GM19452 (cell line): ENCODE data around the gene NFATC1.

Experiments used
- ATAC-seq: cut with Tn5 transposase; IDR thresholded peaks from one replicate; pipeline ENCODE4 v1.9.1; 2021; ENCODE audit not compliant: unreplicated experiment

The NFATC1 gene

DNA sequence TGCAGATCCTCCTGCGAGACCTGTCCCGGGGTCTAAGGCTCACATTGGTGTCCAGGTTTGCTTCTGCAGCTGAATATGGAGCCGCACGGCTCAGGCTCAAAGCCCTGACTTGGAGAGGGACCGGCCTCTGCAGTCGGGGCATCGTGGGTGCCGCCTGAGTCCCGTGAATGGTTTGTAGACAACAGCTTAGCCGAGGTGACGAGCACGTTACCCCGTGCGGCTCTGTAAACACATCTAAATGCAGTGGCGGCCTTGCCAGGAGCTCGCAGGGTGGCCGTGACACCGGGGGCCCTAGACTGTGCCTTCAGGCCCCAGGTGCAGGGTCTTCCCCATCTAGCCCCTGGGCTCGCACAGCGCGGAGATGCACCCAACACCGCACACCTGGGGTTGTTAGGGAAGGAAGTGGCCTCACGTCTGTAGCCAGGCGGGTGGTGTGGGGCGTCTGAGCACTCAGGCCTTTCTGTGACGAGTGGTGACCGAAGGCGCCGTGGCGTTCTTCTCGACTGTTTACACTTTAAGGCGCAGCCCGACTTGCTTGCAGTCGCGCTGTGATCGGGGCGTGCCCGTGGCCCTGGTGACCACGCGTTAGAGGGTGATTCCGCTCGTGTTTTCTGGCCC, 91.6 kb downstream of the NFATC1 start:
- no peak for ATAC-seq

DNA sequence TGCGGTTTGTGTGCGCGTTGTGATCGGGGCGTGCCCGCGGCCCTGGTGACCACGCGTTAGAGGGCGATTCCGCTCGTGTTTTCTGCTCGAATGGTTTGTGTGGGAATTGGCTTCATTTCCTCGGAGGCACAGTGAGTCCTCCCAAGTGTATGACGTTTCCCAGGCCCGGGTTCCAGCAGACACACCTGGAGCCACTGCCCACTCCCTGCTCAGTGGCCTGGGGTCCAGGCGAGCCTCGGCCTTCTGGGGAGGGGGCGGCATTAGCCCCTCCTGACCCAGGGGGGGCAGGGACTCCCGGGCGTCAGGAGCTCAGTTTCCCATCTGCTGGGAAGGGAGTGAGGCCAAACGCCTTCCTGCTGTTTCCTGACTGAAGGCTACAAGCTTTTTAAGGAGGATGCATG, 92.1 kb downstream of the NFATC1 start:
- no peak for ATAC-seq

DNA sequence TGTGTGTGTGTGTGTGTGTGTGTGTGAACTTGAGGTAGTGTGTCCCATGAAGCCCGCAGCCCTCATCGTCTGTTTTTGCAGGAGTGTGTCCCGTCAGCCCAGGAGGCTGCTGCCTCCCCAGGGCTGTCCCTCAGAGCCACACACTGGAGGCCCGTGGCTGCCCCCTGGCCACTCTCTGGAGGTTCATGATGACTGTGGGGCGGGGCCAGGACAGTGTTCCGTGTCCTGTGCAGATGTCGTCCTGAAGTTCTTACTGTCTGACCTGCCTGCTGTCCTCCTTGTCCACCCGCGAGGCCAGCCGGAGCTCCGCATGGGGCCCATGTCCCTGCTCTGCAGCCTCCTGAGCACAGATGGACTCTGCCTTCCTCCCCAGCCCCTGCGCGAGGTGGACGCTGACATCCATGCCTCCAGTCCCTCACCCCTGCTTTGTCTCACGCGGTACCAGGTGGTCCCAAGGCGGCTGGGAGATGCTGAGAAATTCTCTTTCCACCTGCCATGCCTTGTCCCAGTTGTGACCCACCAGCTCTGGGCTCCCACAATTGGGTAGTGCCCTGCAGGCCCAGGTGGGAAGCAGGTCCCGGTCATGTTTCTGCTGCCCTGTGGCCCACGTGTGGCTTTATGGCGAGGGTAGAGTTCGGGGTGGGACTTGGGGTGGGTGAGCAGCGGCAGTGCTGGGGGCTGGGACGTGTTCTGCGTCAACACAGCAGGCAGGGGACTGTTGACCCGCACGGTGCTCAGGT, 92.8 kb downstream of the NFATC1 start:
- no peak for ATAC-seq

DNA sequence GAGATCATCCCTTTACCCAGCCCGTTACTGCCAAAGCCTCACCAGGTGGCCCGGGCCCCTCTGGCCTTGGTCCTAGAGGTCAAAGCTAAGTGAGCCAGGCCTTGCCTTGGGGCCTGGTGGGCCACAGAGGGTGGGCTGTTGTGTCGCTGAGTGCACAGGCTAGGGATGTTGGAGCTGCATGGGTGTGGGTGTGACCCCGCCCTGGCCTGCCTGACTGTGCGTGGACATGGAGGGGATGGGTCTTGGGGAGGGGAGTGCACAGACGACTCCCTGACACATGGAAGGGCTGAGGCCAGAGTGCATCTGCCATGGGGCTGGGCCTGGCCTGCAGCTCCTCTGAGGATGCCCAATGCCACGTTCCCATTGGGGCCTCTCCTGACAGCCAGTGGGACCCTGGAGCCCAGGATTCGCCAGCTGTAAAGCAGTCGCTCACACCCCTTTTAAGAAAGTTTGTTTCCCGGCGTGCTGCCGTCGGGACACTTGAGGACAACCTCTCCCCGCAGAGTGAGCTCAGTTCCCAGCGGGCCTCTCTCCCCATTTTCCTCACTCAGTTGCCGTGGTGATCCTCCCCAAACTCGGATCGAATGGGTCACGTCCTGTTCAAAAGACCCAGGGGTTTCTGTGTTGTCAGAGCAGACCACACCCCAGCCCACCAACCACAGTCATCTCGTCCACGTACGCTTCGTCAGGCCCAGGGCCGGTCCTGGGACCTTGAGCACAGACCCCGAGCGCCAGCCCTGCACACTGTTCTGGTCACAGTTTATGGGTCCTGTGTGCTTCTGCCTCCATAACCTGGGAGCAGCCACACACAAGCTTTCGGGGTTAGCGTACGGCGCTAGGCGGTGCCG, 93.5 kb downstream of the NFATC1 start:
- no peak for ATAC-seq

DNA sequence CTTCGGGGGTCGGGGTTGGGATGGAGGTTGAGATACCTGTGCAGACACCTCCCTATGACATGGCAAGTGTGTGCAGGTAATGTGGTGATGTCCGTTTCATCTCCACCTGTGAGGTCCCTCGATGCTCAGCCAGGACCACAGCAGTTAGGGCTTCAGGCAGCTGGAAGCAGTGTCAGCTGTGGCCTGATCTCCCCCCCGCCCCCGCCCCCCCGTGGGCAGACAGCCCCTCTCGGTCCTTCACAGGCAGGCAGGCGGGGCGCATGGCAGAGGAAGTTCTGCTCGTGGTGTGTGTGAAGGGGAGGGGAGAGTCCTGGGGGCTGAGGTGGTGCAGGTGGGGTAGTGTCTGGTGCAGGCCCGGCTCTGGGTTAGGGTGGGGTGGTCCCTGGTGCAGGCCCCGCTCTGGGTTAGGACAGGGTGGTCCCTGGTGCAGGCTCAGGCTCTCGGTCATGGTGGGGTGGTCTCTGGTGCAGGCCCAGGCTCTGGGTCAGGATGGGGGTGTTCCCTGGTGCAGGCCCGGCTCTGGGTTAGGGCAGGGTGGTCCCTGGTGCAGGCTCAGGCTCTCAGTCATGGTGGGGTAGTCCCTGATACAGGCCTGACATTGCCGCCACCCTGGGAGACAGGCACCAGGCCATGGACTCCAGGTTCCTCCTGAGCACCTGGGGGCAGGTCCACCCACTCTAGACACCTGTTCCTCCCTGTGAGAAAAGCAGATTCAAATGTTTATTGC, 94.3 kb downstream of the NFATC1 start:
- no peak for ATAC-seq

DNA sequence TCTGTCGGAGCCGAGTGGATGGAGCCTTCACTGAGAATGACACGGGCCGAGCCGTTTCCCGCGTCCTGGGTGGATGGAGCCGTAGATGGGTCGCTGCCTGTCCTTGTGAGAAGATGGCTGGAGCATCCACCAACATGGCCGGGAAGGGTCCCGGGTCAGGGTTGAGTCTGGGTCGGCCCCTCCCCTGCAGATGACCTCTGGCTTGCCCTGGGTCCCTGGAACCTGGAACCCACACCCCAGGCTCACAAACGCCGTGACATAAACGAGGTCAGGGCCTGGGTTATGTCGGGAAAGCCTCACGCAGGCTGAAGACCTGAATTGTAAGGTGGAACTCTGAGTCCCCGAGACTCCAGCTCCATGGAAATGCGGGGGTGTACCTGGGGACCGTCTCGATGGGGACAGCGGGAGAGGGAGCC, 94.9 kb downstream of the NFATC1 start:
- ATAC-seq = no peak

DNA sequence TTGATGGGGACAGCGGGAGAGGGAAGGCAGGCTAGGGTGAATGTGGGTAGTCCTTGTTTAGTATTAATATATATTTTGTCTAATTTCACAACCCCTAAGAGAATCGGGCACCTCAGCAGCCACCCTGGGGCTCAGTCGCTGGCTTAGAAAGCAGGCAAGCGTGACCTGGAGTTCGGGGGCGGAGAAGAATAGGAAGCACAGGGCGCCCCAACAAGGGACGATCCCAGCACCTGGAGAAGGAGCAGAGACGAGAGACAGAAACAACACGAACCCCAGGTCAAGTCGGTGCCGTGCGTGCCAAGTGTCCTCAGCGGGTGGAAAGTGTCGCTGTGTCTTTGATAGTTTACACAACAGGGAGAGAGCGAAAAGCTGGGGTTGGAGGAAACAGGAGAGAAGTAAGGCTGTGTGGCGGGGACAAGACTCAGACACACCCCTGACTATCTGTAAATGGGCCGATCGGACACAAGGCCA, 95.4 kb downstream of the NFATC1 start:
- ATAC-seq = no peak

DNA sequence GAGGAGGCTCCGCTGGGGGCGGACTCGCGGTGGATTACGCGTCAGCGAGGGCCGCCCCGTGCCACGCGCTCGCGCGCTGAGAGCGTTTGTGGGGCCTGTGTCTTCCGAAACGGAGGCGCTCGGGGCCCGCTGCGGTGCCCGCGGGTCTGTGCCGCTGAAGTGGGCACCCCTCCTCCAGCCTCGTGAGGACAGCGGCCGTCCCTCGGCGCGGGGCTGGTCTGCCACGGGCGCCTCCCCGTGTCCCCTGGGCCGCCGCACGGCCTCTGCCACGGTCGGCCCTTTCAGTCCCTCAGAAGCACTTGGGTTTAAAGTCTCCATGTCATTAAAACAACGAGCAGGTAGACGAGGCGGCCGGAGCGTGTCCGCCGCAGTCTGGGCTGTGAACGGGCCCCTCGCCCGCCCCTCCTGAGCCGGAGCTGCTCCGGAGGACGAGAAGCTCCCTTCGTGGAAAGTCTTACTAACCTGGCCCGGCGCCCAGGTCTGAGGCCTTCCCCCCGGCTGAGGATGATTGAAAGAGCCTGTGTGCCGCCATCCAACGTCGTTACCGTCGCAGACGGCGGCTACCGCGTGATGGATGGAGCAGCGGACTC, 97.6 kb downstream of the NFATC1 start:
- no peak for ATAC-seq

DNA sequence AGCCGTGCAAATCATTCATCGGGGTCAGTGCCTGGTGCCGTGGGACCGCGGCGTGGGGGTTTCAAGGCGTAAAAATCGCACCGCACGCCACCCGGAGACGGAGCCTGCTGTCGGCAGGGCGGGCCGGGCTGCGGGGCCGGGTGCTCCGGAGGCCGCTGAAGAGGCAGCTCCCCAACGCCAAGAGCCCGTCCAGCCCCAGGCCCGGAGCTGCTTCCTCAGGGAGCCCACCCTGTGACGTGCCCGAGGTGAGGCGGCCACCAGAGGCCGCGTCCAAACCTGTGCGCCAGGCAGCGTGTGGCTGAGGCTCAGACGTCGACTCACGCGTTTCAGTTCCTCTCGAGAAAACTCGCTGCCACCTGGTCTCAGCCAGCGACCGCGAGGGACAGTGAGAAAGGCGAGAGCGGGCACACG, 98.1 kb downstream of the NFATC1 start:
- ATAC-seq = no peak

DNA sequence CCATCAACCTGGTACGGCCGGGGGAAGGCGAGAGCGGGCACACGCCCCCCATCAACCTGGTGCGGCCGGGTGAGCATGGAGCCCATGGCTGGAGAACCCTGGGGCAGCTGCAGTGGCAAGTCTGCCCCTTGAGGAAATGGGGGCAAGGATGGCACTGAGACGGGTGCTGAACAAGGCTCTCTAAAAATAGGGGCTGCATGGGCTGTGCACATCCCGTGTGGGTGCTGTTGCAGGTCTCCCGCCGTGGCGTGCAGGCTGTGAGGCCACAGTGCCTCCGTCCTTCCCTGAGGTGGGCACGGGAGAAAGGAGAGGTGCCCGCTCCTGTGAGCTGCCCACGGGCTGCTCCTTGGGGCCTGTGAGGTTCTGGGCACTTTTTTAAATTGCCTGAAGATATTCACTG, 99.2 kb downstream of the NFATC1 start:
- ATAC-seq = no peak

DNA sequence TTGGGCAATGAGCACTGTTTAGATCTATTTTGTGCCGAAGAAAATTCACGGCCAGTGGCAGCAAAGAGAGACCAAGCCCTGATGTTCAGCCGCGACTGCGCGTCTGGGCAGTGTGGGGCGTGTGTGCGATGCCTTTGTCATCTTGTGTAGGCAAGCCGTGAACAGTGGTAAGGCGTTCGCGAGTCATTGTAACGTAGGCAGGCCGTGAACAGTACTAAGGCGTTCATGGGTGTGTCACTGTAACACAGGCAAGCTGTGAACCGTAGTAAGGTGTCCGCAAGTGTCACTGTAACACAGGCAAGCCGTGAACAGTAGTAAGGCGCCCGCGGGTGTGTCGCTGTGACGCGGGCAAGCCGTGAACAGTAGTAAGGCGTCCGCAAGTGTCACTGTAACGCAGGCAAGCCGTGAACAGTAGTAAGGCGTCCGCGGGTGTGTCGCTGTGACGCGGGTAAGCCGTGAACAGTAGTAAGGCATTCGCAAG, 99.9 kb downstream of the NFATC1 start:
- ATAC-seq = no peak

DNA sequence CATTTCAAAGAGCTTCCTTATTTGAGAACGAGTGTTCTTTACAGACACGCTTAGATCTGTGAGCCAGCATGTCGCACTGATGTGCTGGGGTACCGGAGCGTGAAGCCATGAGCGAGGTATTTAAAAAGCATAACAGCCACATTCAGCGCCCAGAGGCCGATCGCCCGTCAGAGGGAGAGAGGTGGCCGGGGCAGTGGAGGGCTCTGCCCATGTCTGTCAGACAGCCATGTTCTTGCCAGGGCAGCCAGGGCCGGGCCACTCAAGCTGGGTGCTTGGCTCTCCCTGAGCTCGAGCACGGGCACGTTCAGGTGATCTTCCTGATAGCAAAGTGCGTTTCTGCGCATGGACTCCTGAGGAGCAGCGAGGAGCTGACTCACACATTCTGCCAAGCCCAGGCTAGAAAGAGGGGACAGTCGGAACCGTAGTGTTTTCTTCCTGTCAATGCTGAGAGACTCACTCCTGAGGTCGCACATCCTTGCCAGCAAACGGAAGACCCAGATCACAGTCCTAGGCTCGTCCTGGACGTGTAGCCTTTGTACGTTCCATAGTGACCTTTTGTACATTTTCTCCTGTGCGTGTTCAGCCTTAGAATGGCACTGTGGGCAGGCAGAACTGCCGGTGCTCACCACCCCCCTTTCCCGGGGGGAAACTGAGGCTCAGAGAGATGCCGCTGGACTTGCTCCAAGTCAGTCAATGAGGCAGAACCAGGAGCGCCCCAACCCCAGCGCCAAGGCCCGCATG, 100.7 kb downstream of the NFATC1 start:
- no peak for ATAC-seq

DNA sequence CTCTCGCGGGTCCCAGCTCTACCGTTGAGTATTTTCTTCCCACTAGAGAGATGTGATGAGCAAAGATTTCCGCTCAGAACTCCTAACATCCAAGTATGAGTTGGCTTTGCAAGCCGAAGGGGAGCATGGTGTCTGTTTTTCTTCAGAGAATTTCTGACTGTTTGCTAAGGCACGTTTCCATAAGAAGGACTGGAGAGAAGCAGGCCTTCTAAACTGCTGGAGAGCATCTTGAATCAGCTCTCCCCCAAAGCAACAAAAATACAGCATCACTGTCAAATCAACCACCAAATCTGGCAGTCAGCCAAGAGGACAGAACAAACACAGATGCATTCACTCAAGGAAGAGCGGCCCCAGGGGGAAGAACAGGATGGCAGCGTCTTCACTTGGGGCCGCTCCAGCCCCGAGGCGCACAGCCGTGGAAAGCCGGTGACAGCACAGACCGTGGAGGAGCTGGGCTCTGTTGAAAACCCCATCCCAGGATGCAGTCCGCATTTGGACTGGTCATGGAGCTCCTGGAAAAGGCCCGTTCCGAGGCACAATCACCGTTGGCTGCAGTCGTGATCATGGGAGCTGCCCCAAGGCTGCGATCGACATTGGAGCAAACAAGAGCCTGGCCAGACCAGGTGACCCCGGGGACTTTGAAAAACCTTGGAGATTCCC, 101.4 kb downstream of the NFATC1 start:
- peak; percentile 30 for ATAC-seq

DNA sequence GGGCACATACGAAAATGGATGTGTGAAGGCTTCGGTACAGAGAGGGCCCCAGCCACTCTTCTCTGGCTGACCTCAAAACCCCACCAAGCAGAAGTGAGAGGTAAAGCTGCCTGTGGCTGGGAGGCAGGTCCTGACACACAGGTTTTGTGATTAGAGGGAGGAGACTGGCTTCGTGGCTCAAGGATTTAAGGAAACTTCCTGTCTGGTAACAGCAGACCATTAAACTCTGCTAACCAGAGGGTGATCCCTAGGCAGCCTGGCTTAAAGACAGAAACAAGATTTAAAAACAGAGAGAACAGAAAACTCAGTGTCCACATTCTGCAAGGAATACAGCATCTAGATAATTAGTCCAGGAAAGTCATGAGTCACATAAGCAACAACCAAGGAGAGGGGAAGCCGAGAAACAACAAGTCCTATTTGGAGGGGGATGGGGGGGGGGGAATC, 101.9 kb downstream of the NFATC1 start:
- peak; percentile 77 for ATAC-seq

DNA sequence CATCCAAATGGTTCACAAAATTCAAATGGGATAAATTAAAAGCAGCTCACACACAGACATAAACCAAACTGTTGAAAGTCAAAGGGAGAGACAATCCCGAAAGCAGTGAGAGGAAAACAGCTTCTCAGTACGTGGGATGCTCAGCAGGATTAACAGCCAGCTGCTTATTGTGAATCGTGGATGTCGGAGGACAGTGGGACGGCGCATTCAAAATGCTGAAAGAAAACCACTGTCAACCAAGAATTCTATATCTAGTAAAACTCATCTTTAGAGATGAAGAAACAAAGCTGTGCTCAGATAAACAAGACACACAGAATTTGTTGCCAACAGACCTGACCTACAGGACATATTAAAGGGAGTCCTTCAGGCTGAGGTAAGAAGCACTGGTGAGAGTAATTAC, 102.9 kb downstream of the NFATC1 start:
- ATAC-seq = no peak

DNA sequence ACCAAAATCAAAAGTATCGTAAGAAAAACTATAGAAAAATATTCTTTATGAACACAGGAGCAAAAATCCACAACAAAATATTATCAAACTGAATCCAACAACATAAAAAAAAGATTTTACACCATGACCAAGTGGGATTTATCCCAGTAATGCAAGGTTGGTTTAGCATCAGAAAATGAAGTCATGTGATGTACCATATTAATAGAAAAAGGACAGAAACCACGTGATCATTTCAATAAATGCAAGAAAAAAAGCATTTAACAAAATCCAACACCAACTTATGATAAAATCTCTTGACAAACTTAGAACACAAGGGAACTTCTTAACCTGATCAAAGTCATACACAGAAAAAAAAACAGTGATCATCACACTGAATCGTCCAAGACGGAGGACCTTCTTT, 105.3 kb downstream of the NFATC1 start:
- ATAC-seq = no peak

DNA sequence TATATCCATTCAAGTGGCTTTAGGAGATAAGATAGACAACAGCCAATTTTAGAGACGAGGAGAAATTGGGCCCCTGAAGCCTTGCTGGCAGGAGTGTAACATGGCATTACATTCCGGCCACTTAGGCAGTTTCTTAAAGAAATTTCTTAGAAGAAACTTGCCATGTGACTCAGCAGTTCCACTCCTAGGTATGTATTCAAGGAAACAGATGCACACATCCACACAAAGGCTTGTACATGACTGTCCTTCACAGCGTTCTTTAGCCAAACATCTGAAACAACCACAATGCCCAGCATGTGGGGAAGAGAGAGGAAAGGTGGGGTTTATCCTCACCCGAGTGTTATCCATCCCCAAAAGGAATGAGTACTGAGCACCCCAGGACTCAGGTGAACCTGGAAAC, 107.1 kb downstream of the NFATC1 start:
- no peak for ATAC-seq

DNA sequence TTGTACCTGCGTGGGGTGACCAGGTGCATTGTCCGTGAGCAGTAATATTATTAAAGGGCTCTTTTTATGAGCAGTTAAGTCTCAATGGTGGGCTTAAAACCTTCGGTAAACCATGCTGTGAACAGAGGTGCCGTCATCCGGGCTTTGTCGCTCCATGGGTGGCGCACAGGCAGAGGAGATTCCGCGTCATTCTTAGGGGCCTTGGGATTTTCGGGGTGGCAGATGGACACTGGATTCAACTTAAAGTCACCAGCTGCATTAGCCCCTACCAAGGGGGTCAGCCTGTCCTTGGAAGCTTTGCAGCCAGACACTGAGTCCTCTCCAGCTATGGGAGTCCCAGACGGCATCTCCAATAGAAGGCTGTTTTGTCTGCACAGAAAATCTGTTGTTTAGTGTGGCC, 107.7 kb downstream of the NFATC1 start:
- no peak for ATAC-seq

DNA sequence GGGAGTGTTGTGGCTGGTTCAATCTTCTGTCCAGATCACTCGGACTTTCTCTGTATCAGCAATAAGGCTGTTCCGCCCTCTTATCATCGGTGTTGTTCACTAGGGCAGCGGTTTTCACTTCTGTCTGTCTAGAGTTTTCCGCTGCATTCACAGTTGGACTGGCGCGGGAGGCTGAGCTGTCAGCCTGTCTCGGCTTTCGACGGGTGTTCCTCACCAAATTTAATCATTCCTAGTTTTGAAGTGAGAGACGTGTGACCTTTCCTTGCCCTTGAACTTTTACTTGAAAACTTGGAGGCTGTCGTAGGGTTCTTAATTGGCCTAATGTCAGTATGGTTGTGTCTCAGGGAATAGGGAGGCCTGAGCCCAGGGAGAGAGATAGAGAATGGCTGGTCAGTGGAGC, 108.3 kb downstream of the NFATC1 start:
- no peak for ATAC-seq
